NCI-H748 treated with DMSO at 0.1 percent for 48 hours (cell line): ENCODE results near the gene TMED9.
A peak's percentile ranks its signal among the peaks of the same experiment; 100 is the strongest.
"Not testable (repeated sequence)": the region's sequence is repeated elsewhere in the genome, so short reads cannot be mapped to it uniquely, and the experiment has no call there.

Source experiments
- DNase-seq: peaks from one replicate; lab custom pipeline; 2025; lab: John Stamatoyannopoulos, UW

TMED9 gene

DNA sequence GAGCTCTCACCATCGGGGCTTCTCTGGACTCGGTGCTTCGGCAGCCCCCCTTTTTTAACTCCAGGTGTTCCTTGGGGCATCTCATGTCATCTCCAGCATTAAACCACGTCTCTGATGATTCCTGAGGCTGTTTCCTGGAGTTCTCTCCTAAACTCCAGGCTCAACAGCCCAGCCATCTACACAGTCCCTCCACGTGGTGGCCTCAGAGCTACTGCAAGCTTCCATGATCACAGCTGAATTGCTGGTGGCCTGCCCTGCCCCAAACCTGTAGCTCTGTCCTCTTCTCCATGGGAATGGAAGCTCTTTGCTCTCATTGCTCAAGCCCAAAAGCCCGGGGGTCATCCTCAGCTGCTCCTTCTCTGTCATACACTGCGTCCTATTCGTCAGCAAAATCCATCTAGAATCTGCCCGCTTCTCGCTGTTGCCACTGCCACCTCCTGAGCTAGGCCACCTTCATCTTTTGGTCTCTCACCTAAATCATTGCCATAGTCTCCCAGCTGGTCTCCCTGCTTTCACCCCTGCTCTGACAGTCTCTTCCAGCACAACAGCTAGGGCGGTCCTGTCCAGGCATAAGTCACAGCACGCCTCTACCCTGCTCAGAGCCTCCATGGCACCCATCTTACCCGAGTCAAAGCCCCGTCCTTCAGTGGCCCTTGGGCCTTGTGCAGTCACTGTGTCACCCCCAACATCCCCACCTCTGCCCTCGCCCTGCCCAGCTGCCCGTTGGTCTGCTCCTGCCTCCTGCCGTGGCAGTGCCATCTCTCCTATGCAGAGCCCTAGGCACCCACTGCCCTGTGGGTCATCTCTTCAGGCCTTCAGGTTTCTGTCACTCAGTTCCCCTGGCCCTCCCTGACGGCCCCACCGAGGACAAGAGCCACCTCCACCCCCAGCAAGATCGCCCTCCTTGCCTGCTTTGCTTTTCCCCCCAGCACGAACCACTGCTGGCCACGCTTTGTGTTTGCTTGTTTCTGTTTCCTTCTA is 14.4 kb downstream of the TMED9 start:
- DNase-seq = no peak

DNA sequence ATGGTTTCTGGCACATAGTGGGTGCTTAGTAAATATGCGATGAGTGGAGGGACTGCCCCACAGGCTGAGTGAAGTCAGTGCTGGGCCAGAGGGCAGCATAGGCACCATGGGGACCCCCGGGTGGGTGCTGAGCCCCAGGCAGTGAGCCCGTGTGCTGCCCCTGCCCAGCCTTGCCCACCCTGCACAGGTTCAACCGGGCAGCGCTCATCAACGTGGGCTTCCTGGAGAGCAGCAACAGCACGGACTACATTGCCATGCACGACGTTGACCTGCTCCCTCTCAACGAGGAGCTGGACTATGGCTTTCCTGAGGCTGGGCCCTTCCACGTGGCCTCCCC is 15.1 kb downstream of the TMED9 start:
- DNase-seq = no peak

DNA sequence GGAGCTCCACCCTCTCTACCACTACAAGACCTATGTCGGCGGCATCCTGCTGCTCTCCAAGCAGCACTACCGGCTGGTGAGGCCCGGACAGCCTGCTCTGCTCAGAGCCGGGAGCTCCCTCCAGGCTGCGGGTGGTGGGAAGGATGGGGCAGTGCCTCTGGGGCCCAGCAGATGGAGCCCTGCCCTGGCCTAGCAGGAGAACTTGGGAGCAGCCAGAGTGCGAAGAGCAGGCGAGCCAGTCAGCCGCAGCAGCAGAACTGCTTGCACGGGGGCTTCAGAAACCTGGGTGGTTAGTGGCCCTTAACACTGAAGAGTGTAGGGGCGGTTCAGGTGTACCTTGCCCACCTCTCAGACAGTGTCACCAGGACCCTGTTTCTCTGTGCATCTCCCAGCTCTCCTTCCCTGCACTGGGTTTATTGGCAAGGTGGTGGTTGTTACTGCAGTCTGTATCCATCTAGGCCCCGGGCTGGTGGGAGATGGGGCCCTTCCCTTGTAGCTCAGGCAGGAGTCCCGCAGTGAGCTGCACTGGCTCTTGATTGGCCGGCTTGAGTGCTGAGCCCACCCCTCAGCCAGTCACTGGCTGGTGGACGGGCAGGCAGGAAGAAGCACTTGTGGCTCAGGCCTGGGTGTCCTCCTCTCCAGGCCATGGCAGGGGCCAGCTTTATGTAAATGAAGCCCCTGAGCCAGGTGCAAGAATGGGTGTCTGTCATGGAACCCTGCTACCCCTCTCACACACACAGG is 15.6 kb downstream of the TMED9 start:
- peak; percentile 63 for DNase-seq

DNA sequence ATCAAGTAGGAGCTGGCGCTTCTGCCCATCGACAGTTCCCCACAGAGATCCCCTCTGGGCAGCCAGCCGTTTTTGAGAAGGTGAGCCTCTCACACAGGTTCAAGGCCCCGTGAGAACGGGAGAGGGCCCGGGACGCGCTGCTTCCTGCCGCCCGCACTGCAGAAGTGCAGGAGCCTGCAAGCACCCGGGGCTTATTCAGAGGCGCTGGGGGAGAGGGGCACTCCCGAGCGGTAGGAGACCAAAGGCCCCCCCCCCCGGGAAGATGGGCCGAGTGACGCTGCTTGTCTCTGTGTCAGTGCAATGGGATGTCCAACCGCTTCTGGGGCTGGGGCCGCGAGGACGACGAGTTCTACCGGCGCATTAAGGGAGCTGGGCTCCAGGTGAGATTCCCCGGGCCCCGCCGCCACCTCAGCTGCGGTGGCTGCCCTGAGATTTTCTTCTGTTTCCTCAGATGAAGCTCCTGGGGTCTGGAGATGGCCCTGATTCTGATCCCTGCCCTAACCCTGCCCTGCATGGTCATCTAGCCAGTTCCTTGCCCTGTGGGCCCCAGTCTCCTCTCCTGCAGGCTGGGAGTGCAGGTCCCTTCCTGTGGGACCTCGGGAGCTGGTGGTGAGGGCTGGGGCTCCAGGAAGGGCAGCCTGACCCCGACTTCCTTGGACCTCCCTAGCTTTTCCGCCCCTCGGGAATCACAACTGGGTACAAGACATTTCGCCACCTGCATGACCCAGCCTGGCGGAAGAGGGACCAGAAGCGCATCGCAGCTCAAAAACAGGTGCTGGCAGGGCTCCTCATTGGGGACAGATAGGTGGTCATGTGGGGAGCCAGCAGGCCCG is 16.5 kb downstream of the TMED9 start:
- no peak for DNase-seq

DNA sequence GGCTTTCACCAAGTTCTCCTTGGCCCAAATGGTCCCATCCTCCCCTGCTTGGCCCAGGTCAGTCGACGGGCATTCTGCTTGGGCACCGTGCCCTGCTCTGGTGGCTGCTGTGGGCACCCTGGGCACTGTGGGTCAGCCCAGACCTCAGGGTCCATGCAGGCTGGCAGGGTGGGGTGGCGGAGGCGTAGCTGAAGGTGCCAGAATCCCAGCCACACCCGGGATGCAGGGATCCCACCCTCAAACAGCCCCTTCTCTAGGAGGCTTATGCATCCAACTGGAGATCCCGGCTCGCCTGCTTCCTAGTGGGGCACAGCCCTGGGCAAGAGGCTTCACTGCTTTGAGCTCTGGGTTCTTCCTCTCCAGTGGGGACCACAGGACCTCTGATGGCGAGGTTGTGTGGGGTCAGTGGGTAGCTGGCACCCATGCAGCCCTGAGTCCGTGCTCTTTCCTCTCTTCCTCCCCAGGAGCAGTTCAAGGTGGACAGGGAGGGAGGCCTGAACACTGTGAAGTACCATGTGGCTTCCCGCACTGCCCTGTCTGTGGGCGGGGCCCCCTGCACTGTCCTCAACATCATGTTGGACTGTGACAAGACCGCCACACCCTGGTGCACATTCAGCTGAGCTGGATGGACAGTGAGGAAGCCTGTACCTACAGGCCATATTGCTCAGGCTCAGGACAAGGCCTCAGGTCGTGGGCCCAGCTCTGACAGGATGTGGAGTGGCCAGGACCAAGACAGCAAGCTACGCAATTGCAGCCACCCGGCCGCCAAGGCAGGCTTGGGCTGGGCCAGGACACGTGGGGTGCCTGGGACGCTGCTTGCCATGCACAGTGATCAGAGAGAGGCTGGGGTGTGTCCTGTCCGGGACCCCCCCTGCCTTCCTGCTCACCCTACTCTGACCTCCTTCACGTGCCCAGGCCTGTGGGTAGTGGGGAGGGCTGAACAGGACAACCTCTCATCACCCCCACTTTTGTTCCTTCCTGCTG is 17.4 kb downstream of the TMED9 start:
- no peak for DNase-seq

DNA sequence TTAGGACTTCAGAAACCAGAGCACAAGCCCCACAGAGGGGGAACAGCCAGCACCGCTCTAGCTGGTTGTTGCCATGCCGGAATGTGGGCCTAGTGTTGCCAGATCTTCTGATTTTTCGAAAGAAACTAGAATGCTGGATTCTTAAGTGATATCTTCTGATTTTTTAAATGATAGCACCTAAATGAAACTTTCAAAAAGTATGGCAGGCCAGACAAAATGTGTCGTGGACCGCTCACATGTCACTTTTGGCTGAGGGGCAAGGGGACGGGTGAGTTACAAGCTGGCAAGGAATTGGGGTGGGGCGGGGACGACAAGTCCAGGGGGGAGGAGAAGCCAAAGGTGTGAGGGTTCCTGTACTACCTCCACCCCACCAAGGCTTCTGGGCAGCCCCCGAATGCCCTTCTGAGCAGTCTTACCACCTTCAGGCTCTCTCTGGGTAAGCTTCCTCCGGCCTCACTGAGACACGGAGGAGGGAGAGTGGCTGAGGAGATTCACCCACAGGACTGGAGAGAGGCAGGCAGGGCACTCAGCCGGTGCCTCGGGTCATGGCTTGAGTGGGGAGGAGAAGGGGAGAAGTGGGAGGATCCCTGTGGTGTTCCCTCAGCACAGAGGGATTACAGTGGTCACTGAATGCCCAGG is 18.2 kb downstream of the TMED9 start:
- no peak for DNase-seq

DNA sequence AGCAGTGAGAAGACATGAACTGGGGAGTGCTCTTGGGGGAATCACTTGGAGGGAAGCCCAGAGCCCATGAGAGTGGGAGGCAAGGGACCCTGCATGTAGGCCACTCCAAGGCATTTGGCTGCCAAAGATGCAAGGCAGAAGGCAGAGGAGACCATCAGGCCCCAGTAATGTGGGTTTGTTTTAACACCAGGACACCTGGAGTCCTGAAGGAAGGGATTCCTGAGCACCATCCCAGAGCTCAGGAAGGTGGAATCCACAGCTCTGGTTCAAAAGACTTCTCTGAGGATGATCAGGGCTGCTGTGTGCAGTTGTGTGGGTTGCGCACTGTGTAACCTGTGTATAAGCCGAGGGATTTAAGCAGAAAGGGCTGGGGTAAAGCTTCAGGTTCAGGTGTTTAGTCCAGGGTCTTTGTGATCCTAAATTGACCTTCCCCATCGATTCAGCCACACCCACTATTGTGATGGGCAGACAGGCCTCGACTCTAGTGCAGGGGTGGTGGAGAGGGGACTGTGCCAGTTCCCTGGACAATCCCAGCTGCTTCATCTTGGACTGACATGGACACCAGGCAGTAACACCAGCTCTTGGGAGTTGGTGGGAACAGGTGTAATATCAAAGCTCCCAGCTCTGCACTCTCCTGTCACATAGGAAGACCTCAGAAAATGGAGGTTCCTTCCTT is 18.9 kb downstream of the TMED9 start:
- DNase-seq = no peak

DNA sequence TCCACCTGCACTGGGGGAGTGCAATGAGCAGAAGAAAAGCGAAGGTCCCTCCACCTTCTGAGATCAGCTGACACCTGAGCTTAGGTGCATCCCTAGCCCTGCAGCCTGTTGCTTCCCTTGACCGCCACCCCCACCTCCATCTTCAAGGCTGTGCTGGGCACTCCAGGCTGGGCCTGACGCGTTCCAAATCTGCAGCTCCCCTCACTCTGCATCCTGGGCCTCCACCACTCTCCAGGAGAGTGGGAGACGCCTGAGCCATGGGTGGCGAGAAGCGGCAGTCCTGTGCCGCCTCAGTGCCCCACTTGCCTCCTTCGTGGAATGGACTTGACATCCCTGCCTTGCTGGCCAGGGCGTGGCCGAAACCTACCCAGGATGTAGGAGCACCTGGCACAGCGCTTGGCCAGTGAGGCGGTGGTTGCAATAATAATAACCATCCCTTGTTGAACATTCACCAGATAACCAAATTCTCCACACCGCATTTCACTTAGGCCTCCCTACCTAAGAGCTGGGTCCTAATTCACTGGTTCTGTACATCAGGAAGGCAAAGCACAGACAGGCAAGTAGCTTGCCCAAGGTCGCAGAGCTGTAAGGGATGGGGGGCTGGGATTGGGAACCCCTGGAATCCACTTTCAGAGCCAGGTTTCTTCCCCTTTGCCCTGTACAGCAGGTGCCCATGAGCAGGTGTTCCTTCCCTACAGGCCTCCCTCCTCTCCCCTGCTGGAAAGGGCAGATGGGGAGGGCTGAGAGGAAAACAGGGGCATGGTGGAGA is 19.6 kb downstream of the TMED9 start:
- DNase-seq = no peak

DNA sequence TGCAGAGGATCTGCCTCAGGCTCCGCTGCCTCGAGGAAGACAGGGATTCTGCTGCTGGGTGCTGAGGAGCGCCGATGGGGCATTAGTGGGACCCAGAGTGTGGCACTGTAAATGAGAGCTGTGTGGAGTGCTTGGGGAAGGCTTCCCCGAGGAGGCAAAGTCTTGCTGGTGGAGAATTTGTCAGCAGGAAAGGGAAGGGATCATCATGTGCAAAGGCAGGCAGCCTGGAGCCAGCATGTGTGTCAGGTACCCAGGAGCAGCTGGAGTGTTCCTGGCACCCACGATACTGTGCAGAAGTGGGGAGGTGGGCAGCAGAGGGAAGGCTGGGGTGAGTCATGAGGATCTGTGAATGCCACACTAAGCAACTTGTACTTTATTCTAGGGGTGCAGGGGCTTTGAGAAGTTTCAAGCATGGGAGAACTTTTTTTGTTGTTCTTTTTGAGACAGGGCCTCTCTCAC is 20.2 kb downstream of the TMED9 start:
- no peak for DNase-seq

DNA sequence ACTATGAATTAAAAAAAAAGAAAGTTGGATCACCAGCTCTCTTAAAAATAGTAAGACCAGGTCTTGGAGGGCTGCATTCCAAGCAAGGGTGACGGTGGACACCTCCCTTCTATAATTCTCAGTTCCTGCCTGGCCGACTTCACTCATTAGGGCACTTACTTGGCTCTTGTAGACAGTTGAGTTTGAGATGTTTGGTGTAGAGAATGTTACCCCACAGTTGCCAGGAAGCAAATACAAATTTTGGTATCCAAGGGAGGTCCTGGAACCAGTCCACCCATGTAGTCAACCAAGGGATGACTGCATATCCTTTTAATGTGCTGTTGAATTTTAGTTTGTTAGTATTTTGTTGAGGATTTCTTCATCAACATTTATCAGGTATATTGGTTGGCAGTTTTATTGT is 28.6 kb downstream of the TMED9 start:
- DNase-seq = no peak

DNA sequence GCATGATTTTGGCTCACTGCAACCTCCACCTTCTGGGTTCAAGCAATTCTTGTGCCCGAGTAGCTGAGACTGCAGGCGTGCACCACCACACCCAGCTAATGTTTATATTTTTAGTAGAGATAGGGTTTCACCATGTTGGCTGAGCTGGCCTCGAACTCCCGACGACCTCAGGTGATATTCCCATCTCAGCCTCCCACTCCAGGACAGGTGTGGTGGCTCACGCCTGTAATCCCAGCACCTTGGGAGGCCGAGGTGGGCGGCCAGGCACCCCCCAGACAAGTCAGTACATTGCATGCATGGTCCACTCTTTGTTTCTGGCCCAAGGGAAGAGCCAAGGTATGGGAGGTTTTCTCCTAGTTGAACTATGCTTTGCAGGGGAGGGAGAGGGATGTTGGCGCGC is 32.2 kb downstream of the TMED9 start:
- not testable (repeated sequence) for DNase-seq

DNA sequence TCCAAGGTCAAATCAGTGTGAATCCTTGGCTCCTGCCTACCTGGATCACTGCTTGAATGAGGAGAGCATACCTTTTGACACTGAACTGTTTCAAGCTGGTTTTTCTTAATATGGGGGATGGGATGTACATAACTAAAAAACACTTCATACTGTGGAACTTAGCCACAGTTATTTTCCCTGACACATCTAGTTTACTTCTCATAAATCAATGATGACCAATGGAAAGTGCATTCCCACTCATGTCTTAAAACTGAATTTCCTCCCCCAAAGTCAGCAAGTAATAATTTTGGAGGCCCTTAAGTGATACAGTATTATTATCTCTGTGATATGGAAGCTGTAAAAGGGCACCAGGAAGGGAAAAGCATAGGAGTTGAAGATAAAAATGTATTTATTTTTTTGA is 38.2 kb downstream of the TMED9 start:
- not testable (repeated sequence) for DNase-seq

DNA sequence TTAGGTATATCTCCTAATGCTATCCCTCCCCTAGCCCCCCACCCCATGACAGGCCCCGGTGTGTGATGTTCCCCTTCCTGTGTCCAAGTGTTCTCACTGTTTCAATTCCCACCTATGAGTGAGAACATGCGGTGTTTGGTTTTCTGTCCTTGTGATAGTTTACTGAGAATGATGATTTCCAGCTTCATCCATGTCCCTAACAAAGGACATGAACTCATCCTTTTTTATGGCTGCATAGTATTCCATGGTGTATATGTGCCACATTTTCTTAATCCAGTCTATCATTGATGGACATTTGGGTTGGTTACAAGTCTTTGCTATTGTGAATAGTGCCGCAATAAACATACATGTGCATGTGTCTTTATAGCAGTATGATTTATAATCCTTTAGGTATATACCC is 42.9 kb downstream of the TMED9 start:
- not testable (repeated sequence) for DNase-seq

DNA sequence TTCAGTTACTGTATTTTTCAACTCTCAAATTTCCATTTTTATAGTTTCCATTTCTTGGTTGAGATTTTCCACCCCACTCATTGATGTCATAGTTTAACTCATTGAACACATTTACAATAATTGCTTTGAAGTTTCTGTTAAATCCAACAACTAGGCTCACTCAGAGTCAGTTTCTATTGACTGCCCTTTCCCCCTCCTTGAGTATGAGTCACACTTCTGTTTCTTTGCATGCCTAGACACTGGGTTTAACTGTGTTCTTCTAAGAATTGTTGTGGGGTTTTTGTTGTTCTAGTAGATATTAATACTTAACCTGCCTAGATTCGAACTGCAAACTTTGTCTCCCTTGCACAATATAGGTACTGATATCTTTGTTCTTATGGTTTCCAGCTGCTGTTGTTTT is 53.5 kb downstream of the TMED9 start:
- not testable (repeated sequence) for DNase-seq
